CD14-positive monocyte (primary cell): ENCODE results near the gene R3HDM2. TPM values are rescaled to one million over a fixed set of nuclear protein-coding genes. Genes with fewer than 3 reads are reported as not detected.
A peak's percentile ranks its signal among the peaks of the same experiment; 100 is the strongest.
"Not testable (repeated sequence)": the region's sequence is repeated elsewhere in the genome, so short reads cannot be mapped to it uniquely, and the experiment has no call there.

ENCODE experiments used
- DNase-seq, 3 donors: peaks; one replicate each; pipeline ENCODE4 v3.0.0-alpha.2; 2011 to 2022
- H2AFZ ChIP-seq: 2 replicates; pipeline ENCODE4 v1.6.0; 2012; ENCODE audit warnings: mild to moderate bottlenecking, low read depth, low read length, inconsistent platforms; ENCODE audit not compliant: insufficient read depth, poor library complexity, severe bottlenecking
- H3K27ac ChIP-seq, 2 donors: 1 replicate in 1 of 2; 2 replicates in 1 of 2; pipeline ENCODE4 v1.5.1; 2012 to 2013; ENCODE audit warnings: low read length in 2 of 2, control low read depth in 1 of 2, inconsistent platforms in 1 of 2, low read depth in 1 of 2, mild to moderate bottlenecking in 1 of 2
- H3K27me3 ChIP-seq, 2 donors: one replicate each; pipeline versions ENCODE4 v1.6.0 to v1.6.1; 2011 to 2013; ENCODE audit warnings: low read length in 2 of 2; ENCODE audit not compliant: control insufficient read depth in 2 of 2, insufficient read depth in 2 of 2
- H3K36me3 ChIP-seq, 2 donors: replicated peaks in 1 of 2; 1 replicate in 1 of 2; 2 replicates in 1 of 2; pipeline versions ENCODE4 v1.5.1 to v1.6.1; 2012 to 2013; ENCODE audit warnings: low read length in 2 of 2, control low read depth in 1 of 2, inconsistent platforms in 1 of 2, mild to moderate bottlenecking in 1 of 2; ENCODE audit not compliant: insufficient read depth in 2 of 2, control insufficient read depth in 1 of 2
- H3K4me1 ChIP-seq, 2 donors: 1 replicate in 1 of 2; 2 replicates in 1 of 2; pipeline versions ENCODE4 v1.5.1 to v1.6.1; 2012 to 2013; ENCODE audit warnings: low read length in 2 of 2, control low read depth in 1 of 2, inconsistent platforms in 1 of 2, mild to moderate bottlenecking in 1 of 2, moderate library complexity in 1 of 2; ENCODE audit not compliant: insufficient read depth in 2 of 2, control insufficient read depth in 1 of 2
- H3K4me2 ChIP-seq: replicated peaks from 2 replicates; pipeline ENCODE3; 2012; ENCODE audit warnings: low read length, moderate library complexity, mild to moderate bottlenecking; ENCODE audit not compliant: poor library complexity, severe bottlenecking; ENCODE audit errors: extremely low read depth
- H3K4me3 ChIP-seq, 3 experiments: fragments of 200-600 bp in 1 of 3; sonication (generic) in 1 of 3; replicated peaks in 1 of 3; 1 replicate in 2 of 3; 2 replicates in 1 of 3; pipeline ENCODE4 v1.5.1; 2011 to 2013; ENCODE audit warnings: low read length in 3 of 3, mild to moderate bottlenecking in 3 of 3, control low read depth in 2 of 3, low read depth in 2 of 3, inconsistent platforms in 1 of 3, moderate library complexity in 1 of 3
- H3K79me2 ChIP-seq: 2 replicates; pipeline ENCODE4 v1.6.0; 2012; ENCODE audit warnings: mild to moderate bottlenecking, control low read depth, inconsistent platforms, low read length, moderate library complexity; ENCODE audit not compliant: insufficient read depth
- H3K9ac ChIP-seq: 2 replicates; pipeline ENCODE4 v1.6.0; 2017; ENCODE audit warnings: low read length, mild to moderate bottlenecking; ENCODE audit not compliant: insufficient read depth, poor library complexity, severe bottlenecking
- H3K9me3 ChIP-seq, 2 donors: replicated peaks in 1 of 2; 1 replicate in 1 of 2; 2 replicates in 1 of 2; pipeline versions ENCODE4 v1.5.1 to v1.6.1; 2012 to 2013; ENCODE audit warnings: low read length in 2 of 2, control low read depth in 1 of 2; ENCODE audit not compliant: control insufficient read depth in 1 of 2, insufficient read depth in 1 of 2
- H4K20me1 ChIP-seq: 2 replicates; pipeline ENCODE4 v1.6.0; 2012; ENCODE audit warnings: mild to moderate bottlenecking, low read length, control low read depth, moderate library complexity; ENCODE audit not compliant: insufficient read depth
- H3K27ac Mint-ChIP-seq, 7 donors: one replicate each; pipeline ENCODE4 v1.8.0; 2020; ENCODE audit warnings: mild to moderate bottlenecking in 7 of 7, mixed read lengths in 7 of 7, moderate library complexity in 6 of 7, inconsistent platforms in 2 of 7
- H3K27me3 Mint-ChIP-seq, 3 donors: one replicate each; pipeline ENCODE4 v1.8.0; 2021 to 2022; ENCODE audit warnings: low read depth in 3 of 3, mild to moderate bottlenecking in 3 of 3, mixed read lengths in 3 of 3, moderate library complexity in 3 of 3, inconsistent platforms in 1 of 3
- H3K36me3 Mint-ChIP-seq, 2 donors: one replicate each; pipeline ENCODE4 v1.8.0; 2020; ENCODE audit warnings: mixed read lengths in 2 of 2, inconsistent platforms in 1 of 2, mild to moderate bottlenecking in 1 of 2
- H3K4me1 Mint-ChIP-seq: one replicate; pipeline ENCODE4 v1.8.0; 2020; ENCODE audit warnings: mild to moderate bottlenecking, mixed read lengths
- H3K4me3 Mint-ChIP-seq, 2 donors: one replicate each; pipeline ENCODE4 v1.8.0; 2020; ENCODE audit warnings: mild to moderate bottlenecking in 2 of 2, mixed read lengths in 2 of 2, moderate library complexity in 1 of 2
- H3K9me3 Mint-ChIP-seq, 7 donors: one replicate each; pipeline ENCODE4 v1.8.0; 2020 to 2022; ENCODE audit warnings: mixed read lengths in 7 of 7, mild to moderate bottlenecking in 6 of 7, moderate library complexity in 6 of 7, inconsistent platforms in 2 of 7
- WGBS: methylation state at CpG from one replicate; pipeline ENCODE4 v1.1.5; 2013; ENCODE audit warnings: missing lambda C conversion rate; ENCODE audit not compliant: insufficient coverage; 5-methylcytosine and 5-hydroxymethylcytosine counted together
- intact Hi-C, 2 donors: fragments of 100-400 bp; cut with micrococcal nuclease; formaldehyde crosslinking; loops; one replicate each; pipeline versions ENCODE4 v1.15.0 to v1.15.1; 2023
- polyA plus RNA-seq, 3 donors: library from polyadenylated mRNA; depleted of rRNA in 1 of 3; unstranded in 2 of 3; stranded (reverse) in 1 of 3; fragments of 300-500 nt in 2 of 3; fragments of >200 nt in 1 of 3; fragmentation: Illumina TruSeq in 2 of 3; gene quantifications; 1 replicate in 2 of 3; 2 replicates in 1 of 3; pipeline ENCODE4 v1.2.3, GENCODE V29; 2012 to 2021
- TF ChIP-seq, protein P1 (sequence below): fragments of 200-600 bp; IDR thresholded peaks from one replicate; pipeline ENCODE4 v1.8.0; 2022; ENCODE audit warnings: antibody characterized with exemption, mild to moderate bottlenecking

The R3HDM2 gene
- polyA plus RNA-seq, 3 donors = 4.2 to 69.4 (median 7.3) TPM

DNA sequence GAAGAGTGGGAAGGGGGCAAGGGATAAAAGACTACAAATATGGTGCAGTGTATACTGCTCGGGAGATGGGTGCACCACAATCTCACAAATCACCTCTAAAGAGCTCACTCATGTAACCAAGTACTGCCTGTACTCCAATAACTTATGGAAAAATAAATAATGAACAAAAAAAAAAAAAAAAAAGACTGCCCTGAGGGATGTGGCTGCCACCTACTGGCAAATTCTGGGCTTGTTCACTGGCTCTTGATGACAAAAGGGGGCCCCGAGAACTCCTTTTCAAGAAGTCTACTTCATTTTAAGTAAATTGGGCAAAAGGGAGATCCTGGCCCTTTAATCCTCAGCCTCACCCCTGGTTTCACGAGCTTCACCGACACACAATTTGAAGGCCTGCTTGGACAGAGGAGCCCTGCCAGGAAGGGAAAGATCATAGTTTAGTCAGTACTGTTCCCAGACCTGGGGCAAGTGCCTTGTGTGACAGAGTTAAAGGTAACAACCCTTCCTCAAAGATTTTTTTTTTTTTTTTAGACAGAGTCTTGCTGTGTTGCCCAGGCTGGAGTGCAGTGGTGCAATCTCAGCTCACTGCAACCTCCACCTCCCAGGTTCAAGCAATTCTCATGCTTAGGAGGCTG is 153.8 kb downstream of the R3HDM2 start:
- no peak overlapping the region for H3K9ac ChIP-seq
- intact Hi-C loops = no loop called here
- DNase-seq = no peak
- no peaks in the 10 kb centered on the region for H3K79me2 ChIP-seq
- Mint-ChIP-seq H3K27me3 (no peaks in the 10 kb centered on the region), H3K36me3 (peaks cover 89 to 99% of the 10 kb centered on the region in 2 donors), H3K27ac (peak overlapping the region in 2 of 7 donors; percentile 4 to 28), H3K4me1 (peaks cover 2% of the 10 kb centered on the region), H3K9me3 (no peaks in the 10 kb centered on the region), H3K4me3 (no peak overlapping the region)
- no peaks in the 10 kb centered on the region for H4K20me1 ChIP-seq
- no peaks in the 10 kb centered on the region for H3K27me3 ChIP-seq
- no peaks in the 10 kb centered on the region for H3K4me1 ChIP-seq
- H2AFZ ChIP-seq = no peak overlapping the region
- H3K27ac ChIP-seq = no peak overlapping the region
- peaks cover 65 to 90% of the 10 kb centered on the region in 2 donors for H3K36me3 ChIP-seq
- no peaks in the 10 kb centered on the region for H3K9me3 ChIP-seq
- no peak overlapping the region for H3K4me2 ChIP-seq
- H3K4me3 ChIP-seq = no peak overlapping the region
- TF ChIP-seq, protein P1, sequence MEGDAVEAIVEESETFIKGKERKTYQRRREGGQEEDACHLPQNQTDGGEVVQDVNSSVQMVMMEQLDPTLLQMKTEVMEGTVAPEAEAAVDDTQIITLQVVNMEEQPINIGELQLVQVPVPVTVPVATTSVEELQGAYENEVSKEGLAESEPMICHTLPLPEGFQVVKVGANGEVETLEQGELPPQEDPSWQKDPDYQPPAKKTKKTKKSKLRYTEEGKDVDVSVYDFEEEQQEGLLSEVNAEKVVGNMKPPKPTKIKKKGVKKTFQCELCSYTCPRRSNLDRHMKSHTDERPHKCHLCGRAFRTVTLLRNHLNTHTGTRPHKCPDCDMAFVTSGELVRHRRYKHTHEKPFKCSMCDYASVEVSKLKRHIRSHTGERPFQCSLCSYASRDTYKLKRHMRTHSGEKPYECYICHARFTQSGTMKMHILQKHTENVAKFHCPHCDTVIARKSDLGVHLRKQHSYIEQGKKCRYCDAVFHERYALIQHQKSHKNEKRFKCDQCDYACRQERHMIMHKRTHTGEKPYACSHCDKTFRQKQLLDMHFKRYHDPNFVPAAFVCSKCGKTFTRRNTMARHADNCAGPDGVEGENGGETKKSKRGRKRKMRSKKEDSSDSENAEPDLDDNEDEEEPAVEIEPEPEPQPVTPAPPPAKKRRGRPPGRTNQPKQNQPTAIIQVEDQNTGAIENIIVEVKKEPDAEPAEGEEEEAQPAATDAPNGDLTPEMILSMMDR = no peak
- no CpG with 5 or more reads among the region's 4 CpGs for WGBS

DNA sequence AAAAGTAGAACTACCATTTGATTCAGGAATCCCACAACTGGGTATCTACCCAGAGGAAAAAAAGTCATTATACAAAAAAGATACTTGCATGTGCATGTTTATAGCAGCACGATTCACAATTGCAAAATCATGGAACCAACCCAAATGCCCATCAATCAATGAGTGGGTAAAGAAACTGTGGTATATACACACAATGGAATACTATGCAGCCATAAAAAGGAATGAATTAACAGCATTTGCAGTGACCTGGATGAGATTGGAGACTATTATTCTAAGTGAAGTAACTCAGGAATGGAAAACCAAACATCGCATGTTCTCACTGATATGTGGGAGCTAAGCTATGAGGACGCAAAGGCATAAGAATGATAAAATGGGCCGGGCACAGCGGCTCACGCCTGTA is 154.6 kb downstream of the R3HDM2 start:
- H3K79me2 ChIP-seq, H3K4me2 ChIP-seq, H3K27me3 Mint-ChIP-seq, DNase-seq, H2AFZ ChIP-seq, H3K9ac ChIP-seq, H4K20me1 ChIP-seq, H3K27ac ChIP-seq, H3K9me3 ChIP-seq, H3K4me3 ChIP-seq, H3K9me3 Mint-ChIP-seq, H3K27me3 ChIP-seq, H3K4me3 Mint-ChIP-seq, H3K27ac Mint-ChIP-seq, H3K4me1 Mint-ChIP-seq, H3K4me1 ChIP-seq, intact Hi-C loops: not testable (repeated sequence)
- peaks cover 65 to 90% of the 10 kb centered on the region in 2 donors for H3K36me3 ChIP-seq
- peaks cover 87 to 99% of the 10 kb centered on the region in 2 donors for H3K36me3 Mint-ChIP-seq
- 100% methylated on average over 2 of the region's 6 CpGs for WGBS
